IMR-90 (cell line): ENCODE measurements around the gene FRAS1. TPM values are rescaled to one million over a fixed set of nuclear protein-coding genes. Genes with fewer than 3 reads are reported as not detected.

ENCODE experiments used
- ATAC-seq: fragments of 200-7000 bp; cut with Tn5 transposase; 2 replicates; pipeline ENCODE4 v1.9.1; 2020; ENCODE audit warnings: low read depth, mild to moderate bottlenecking, moderate library complexity
- BruUV-seq: library from RNA; stranded (reverse); fragments of 400-500 nt; replicated peaks from 2 replicates; lab custom pipeline; 2021; lab: Mats Ljungman, UMichigan
- CTCF ChIA-PET: fragments of 300-600 bp; formaldehyde crosslinking; extraction: SDS; loops from one replicate; lab custom pipeline; 2021; ENCODE audit warnings: antibody characterized with exemption; lab: Yijun Ruan, JAX
- POLR2A ChIA-PET: fragments of 300-600 bp; sonication (Branson Sonifier 250); formaldehyde crosslinking; loops from one replicate; lab custom pipeline; 2022; ENCODE audit warnings: antibody characterized with exemption; ENCODE audit not compliant: unreplicated experiment; lab: Charles Lee
- DNase-seq: peaks from one replicate; pipeline ENCODE4 v3.0.0; 2013
- H2AFZ ChIP-seq: replicated peaks from 2 replicates; pipeline ENCODE3; 2013; ENCODE audit warnings: low read length, mild to moderate bottlenecking; ENCODE audit not compliant: poor library complexity
- H2AK5ac ChIP-seq: 2 replicates; pipeline ENCODE4 v1.6.1; 2013; ENCODE audit warnings: low read depth, low read length, inconsistent platforms
- H2AK9ac ChIP-seq: replicated peaks from 2 replicates; pipeline ENCODE3; 2013; ENCODE audit warnings: mild to moderate bottlenecking, low read depth, low read length, moderate library complexity; ENCODE audit not compliant: poor library complexity
- H2BK120ac ChIP-seq: 2 replicates; pipeline ENCODE4 v1.6.1; 2013; ENCODE audit warnings: low read depth, low read length, inconsistent platforms
- H2BK15ac ChIP-seq: 3 replicates; pipeline ENCODE4 v1.6.1; 2013; ENCODE audit warnings: low read depth, low read length, inconsistent platforms
- H2BK20ac ChIP-seq: 2 replicates; pipeline ENCODE4 v1.6.1; 2013; ENCODE audit warnings: low read depth, mild to moderate bottlenecking, inconsistent platforms, low read length, moderate library complexity
- H2BK5ac ChIP-seq: 2 replicates; pipeline ENCODE4 v1.6.1; 2013; ENCODE audit warnings: mild to moderate bottlenecking, low read depth, low read length, inconsistent platforms; ENCODE audit not compliant: poor library complexity, severe bottlenecking
- H3K14ac ChIP-seq: replicated peaks from 2 replicates; pipeline ENCODE4 v1.6.1; 2013; ENCODE audit warnings: low read depth, low read length, inconsistent platforms
- H3K18ac ChIP-seq: 2 replicates; pipeline ENCODE4 v1.6.1; 2013; ENCODE audit warnings: low read depth, low read length, control low read depth
- H3K23ac ChIP-seq: 2 replicates; pipeline ENCODE4 v1.6.1; 2013; ENCODE audit warnings: low read depth, low read length, inconsistent platforms
- H3K27ac ChIP-seq: 2 replicates; pipeline ENCODE4 v1.5.1; 2013; ENCODE audit warnings: mild to moderate bottlenecking, control low read depth, low read length; ENCODE audit not compliant: insufficient read depth
- H3K27me3 ChIP-seq: 2 replicates; pipeline ENCODE4 v1.6.1; 2013; ENCODE audit warnings: low read length; ENCODE audit not compliant: control insufficient read depth, insufficient read depth
- H3K36me3 ChIP-seq: 2 replicates; pipeline ENCODE4 v1.6.1; 2013; ENCODE audit warnings: low read length, mixed read lengths; ENCODE audit not compliant: control insufficient read depth, insufficient read depth
- H3K4ac ChIP-seq: 2 replicates; pipeline ENCODE4 v1.6.1; 2013; ENCODE audit warnings: low read depth, low read length, inconsistent platforms
- H3K4me1 ChIP-seq: 2 replicates; pipeline ENCODE4 v1.6.1; 2013; ENCODE audit warnings: low read length, mixed read lengths; ENCODE audit not compliant: control insufficient read depth, insufficient read depth
- H3K4me2 ChIP-seq: 2 replicates; pipeline ENCODE4 v1.6.1; 2013; ENCODE audit warnings: low read depth, mild to moderate bottlenecking, control low read depth, low read length, moderate library complexity
- H3K4me3 ChIP-seq: 2 replicates; pipeline ENCODE4 v1.5.1; 2013; ENCODE audit warnings: low read depth, mild to moderate bottlenecking, control low read depth, low read length, moderate library complexity; ENCODE audit not compliant: insufficient read depth
- H3K56ac ChIP-seq: 2 replicates; pipeline ENCODE4 v1.6.1; 2013; ENCODE audit warnings: low read length, inconsistent platforms; ENCODE audit not compliant: insufficient read depth; ENCODE audit errors: extremely low read depth
- H3K79me1 ChIP-seq, 2 experiments: 2 replicates each; pipeline ENCODE4 v1.6.1; 2013; ENCODE audit warnings: low read length in 2 of 2, inconsistent platforms in 1 of 2, low read depth in 1 of 2
- H3K9ac ChIP-seq: 2 replicates; pipeline ENCODE4 v1.6.1; 2013; ENCODE audit warnings: low read depth, low read length, control low read depth
- H3K9me1 ChIP-seq: 2 replicates; pipeline ENCODE4 v1.6.1; 2013; ENCODE audit warnings: low read length, inconsistent platforms; ENCODE audit not compliant: insufficient read depth
- H3K9me3 ChIP-seq: 2 replicates; pipeline ENCODE4 v1.6.1; 2013; ENCODE audit warnings: low read length; ENCODE audit not compliant: control insufficient read depth, insufficient read depth
- H4K20me1 ChIP-seq: 2 replicates; pipeline ENCODE4 v1.6.1; 2013; ENCODE audit warnings: low read length, inconsistent platforms; ENCODE audit not compliant: insufficient read depth
- H4K5ac ChIP-seq: 2 replicates; pipeline ENCODE4 v1.6.1; 2013; ENCODE audit warnings: mild to moderate bottlenecking, low read depth, low read length, control low read depth
- H4K8ac ChIP-seq, 2 experiments: 2 replicates each; pipeline ENCODE4 v1.6.1; 2013; ENCODE audit warnings: low read depth in 2 of 2, low read length in 2 of 2, control low read depth in 1 of 2, inconsistent platforms in 1 of 2
- H4K91ac ChIP-seq: 2 replicates; pipeline ENCODE4 v1.6.1; 2013; ENCODE audit warnings: low read depth, low read length, inconsistent platforms; ENCODE audit not compliant: insufficient read depth
- CHD1 ChIP-seq: IDR thresholded peaks from 2 replicates; pipeline ENCODE4 v1.6.1; 2012; ENCODE audit warnings: low read depth, low read length, improper control_type of control experiment
- WGBS, 2 experiments: methylation state at CpG; one replicate each; pipeline versions ENCODE4 v1.1.5 to v1.1.7; 2013; ENCODE audit warnings: missing lambda C conversion rate in 2 of 2; ENCODE audit not compliant: insufficient read length in 1 of 2; ENCODE audit errors: extremely low coverage in 2 of 2; 5-methylcytosine and 5-hydroxymethylcytosine counted together
- dilution Hi-C: fragments of 300-500 bp; cut with HindIII; formaldehyde crosslinking; loops from one replicate; pipeline ENCODE4 v1.14.3; 2018; ENCODE audit warnings: low sequenced_read_pairs; ENCODE audit not compliant: unreplicated experiment
- in situ Hi-C: fragments of 300-500 bp; cut with MboI; formaldehyde crosslinking; loops from 3 replicates; pipeline ENCODE4 v1.14.3; 2019; ENCODE audit warnings: low sequenced_read_pairs, inconsistent platforms, mixed read lengths
- intact Hi-C: fragments of 100-400 bp; cut with micrococcal nuclease; formaldehyde crosslinking; loops from 2 replicates; pipeline ENCODE4 v1.10.0; 2022
- polyA plus RNA-seq, 3 experiments: library from polyadenylated mRNA; depleted of rRNA; stranded (reverse); fragments of >200 nt; gene quantifications; 2 replicates each; pipeline ENCODE4 v1.2.3, GENCODE V29; 2012; ENCODE audit warnings: low replicate concordance in 1 of 3
- total RNA-seq: library from RNA; depleted of rRNA; stranded (reverse); fragments of >200 nt; gene quantifications from 2 replicates; pipeline ENCODE4 v1.2.3, GENCODE V29; 2012

Gene FRAS1
- total and polyA plus RNA-seq, 2 of the 4 experiments (the other 2 are of a cell fraction): under 0.01 to 0.03 TPM

- Histone ChIP-seq H3K4me1 (no peaks in the 10 kb centered on the region), H3K36me3 (no peaks in the 10 kb centered on the region), H2BK20ac (no peak overlapping the region), H4K91ac (no peak overlapping the region), H3K14ac (no peak overlapping the region), H4K8ac (no peak overlapping the region), H3K18ac (no peak overlapping the region), H2AK9ac (no peak overlapping the region), H3K27me3 (no peaks in the 10 kb centered on the region), H3K27ac (no peak overlapping the region), H3K4me2 (no peak overlapping the region), H3K9me1 (no peaks in the 10 kb centered on the region), H2BK120ac (no peak overlapping the region), H3K56ac (no peak overlapping the region), H2AFZ (no peak overlapping the region), H3K79me1 (no peaks in the 10 kb centered on the region), H3K23ac (no peak overlapping the region), H3K9me3 (no peaks in the 10 kb centered on the region), H2BK5ac (no peak overlapping the region), H2AK5ac (no peak overlapping the region), H4K20me1 (no peaks in the 10 kb centered on the region), H3K4ac (no peak overlapping the region), H3K4me3 (no peak overlapping the region), H2BK15ac (no peak overlapping the region), H3K9ac (no peak overlapping the region), H4K5ac (no peak overlapping the region)
- dilution Hi-C loops: no loop called here
- no peak for TF ChIP-seq CHD1
- WGBS, 2 experiments: 67% methylated on average over 1 of the region's 8 CpGs; no CpG with 5 or more reads in 1 of the 2 experiments
- ChIA-PET CTCF (no interaction called here), POLR2A (no interaction called here)
- intact Hi-C loops: no loop called here
- BruUV-seq: no TSS peak
- in situ Hi-C loops: no loop called here
- DNase-seq (no peak), ATAC-seq (no peak)
Measured at GRCh38 chr4:78136109-78137081, 79.3 kb downstream of the FRAS1 start.
